H1 (cell line): ENCODE data around the gene CCR1. TPM values are rescaled to one million over a fixed set of nuclear protein-coding genes. Genes with fewer than 3 reads are reported as not detected.

Source experiments
- CTCF ChIA-PET: fragments of 300-600 bp; sonication (Branson Sonifier 250); formaldehyde crosslinking; loops from one replicate; lab custom pipeline; 2021; ENCODE audit not compliant: partially characterized antibody; lab: Charles Lee
- POLR2A ChIA-PET: fragments of 300-600 bp; sonication (Branson Sonifier 250); formaldehyde crosslinking; loops from one replicate; lab custom pipeline; 2021; ENCODE audit warnings: inconsistent platforms; ENCODE audit not compliant: partially characterized antibody; lab: Charles Lee
- DNase-seq, 2 experiments: peaks; one replicate each; pipeline versions ENCODE4 v3.0.0 to v3.0.0-alpha.2; 2010 to 2022; ENCODE audit warnings: low spot score in 2 of 2, low read depth in 1 of 2, mixed read lengths in 1 of 2
- FAIRE-seq: peaks from 2 replicates; lab custom pipeline; 2011; peaks lifted over from hg19 to GRCh38; lab: Jason Lieb, UNC
- H2AFZ ChIP-seq: 2 replicates; pipeline ENCODE4 v1.8.1; 2012; ENCODE audit warnings: low read length, inconsistent platforms
- H2AK5ac ChIP-seq: 2 replicates; pipeline ENCODE4 v1.6.1; 2013; ENCODE audit warnings: low read depth, low read length
- H2BK120ac ChIP-seq: replicated peaks from 2 replicates; pipeline ENCODE3; 2013; ENCODE audit warnings: low read depth, low read length, inconsistent platforms
- H2BK12ac ChIP-seq: 2 replicates; pipeline ENCODE4 v1.6.1; 2013; ENCODE audit warnings: low read depth, low read length
- H2BK15ac ChIP-seq: 2 replicates; pipeline ENCODE4 v1.6.1; 2013; ENCODE audit warnings: low read length
- H2BK20ac ChIP-seq: 2 replicates; pipeline ENCODE4 v1.6.1; 2013; ENCODE audit warnings: low read length
- H2BK5ac ChIP-seq: 2 replicates; pipeline ENCODE4 v1.6.1; 2013; ENCODE audit warnings: low read depth, low read length
- H3K14ac ChIP-seq: 2 replicates; pipeline ENCODE4 v1.6.1; 2013; ENCODE audit warnings: inconsistent platforms; ENCODE audit not compliant: insufficient read length
- H3K18ac ChIP-seq: 2 replicates; pipeline ENCODE4 v1.6.1; 2013; ENCODE audit warnings: low read length; ENCODE audit errors: extremely low read depth
- H3K23ac ChIP-seq: 2 replicates; pipeline ENCODE4 v1.6.1; 2013; ENCODE audit warnings: inconsistent platforms; ENCODE audit not compliant: insufficient read length
- H3K23me2 ChIP-seq: 2 replicates; pipeline ENCODE4 v1.6.1; 2013; ENCODE audit warnings: low read depth, low read length
- H3K27ac ChIP-seq: 2 replicates; pipeline ENCODE4 v1.6.1; 2011; ENCODE audit warnings: low read depth, low read length, inconsistent platforms
- H3K27me3 ChIP-seq, 4 experiments: replicated peaks in 1 of 4; 1 replicate in 1 of 4; 2 replicates in 3 of 4; pipeline versions ENCODE4 v1.6.1 to v1.8.1; 2011 to 2013; ENCODE audit warnings: low read length in 3 of 4, mild to moderate bottlenecking in 3 of 4, inconsistent platforms in 2 of 4, mixed read lengths in 2 of 4, moderate library complexity in 1 of 4; ENCODE audit not compliant: control insufficient read depth in 3 of 4, insufficient read depth in 3 of 4; ENCODE audit errors: extremely low read depth in 1 of 4
- H3K36me3 ChIP-seq, 4 experiments: 2 replicates each; pipeline versions ENCODE4 v1.6.1 to v1.8.1; 2011 to 2013; ENCODE audit warnings: mild to moderate bottlenecking in 4 of 4, low read length in 3 of 4, moderate library complexity in 2 of 4, control low read depth in 1 of 4, inconsistent platforms in 1 of 4; ENCODE audit not compliant: insufficient read depth in 4 of 4, control insufficient read depth in 2 of 4
- H3K4ac ChIP-seq: replicated peaks from 2 replicates; pipeline ENCODE3; 2013; ENCODE audit warnings: low read length, low read depth, mixed read lengths, inconsistent platforms; ENCODE audit not compliant: insufficient read length
- H3K4me1 ChIP-seq, 4 experiments: replicated peaks in 1 of 4; 1 replicate in 1 of 4; 2 replicates in 3 of 4; pipeline versions ENCODE4 v1.6.1 to v1.8.1; 2011 to 2013; ENCODE audit warnings: low read length in 3 of 4, inconsistent platforms in 2 of 4, mixed read lengths in 1 of 4; ENCODE audit not compliant: insufficient read depth in 4 of 4, control insufficient read depth in 3 of 4
- H3K4me2 ChIP-seq, 2 experiments: 2 replicates each; pipeline versions ENCODE4 v1.6.1 to v1.8.1; 2011 to 2013; ENCODE audit warnings: low read depth in 2 of 2, low read length in 2 of 2, control low read depth in 1 of 2, inconsistent platforms in 1 of 2, mild to moderate bottlenecking in 1 of 2; ENCODE audit not compliant: insufficient read depth in 1 of 2
- H3K4me3 ChIP-seq, 4 experiments: fragments of 200-600, 300-600 bp in 1 of 4; sonication (generic), shearing (Covaris generic), sonication (Bioruptor Twin) in 1 of 4; 2 replicates each; pipeline versions ENCODE4 v1.5.1 to v1.8.1; 2011 to 2016; ENCODE audit warnings: low read length in 4 of 4, low read depth in 3 of 4, control low read depth in 2 of 4, inconsistent platforms in 2 of 4, mild to moderate bottlenecking in 2 of 4, mixed read lengths in 1 of 4, moderate library complexity in 1 of 4; ENCODE audit not compliant: insufficient read depth in 2 of 4; ENCODE audit errors: extremely low read depth in 1 of 4
- H3K56ac ChIP-seq: replicated peaks from 2 replicates; pipeline ENCODE3; 2013; ENCODE audit warnings: low read depth, mild to moderate bottlenecking, mixed read lengths, low read length, inconsistent platforms; ENCODE audit not compliant: insufficient read length
- H3K79me1 ChIP-seq: 2 replicates; pipeline ENCODE4 v1.6.1; 2013; ENCODE audit warnings: low read depth, low read length, control low read depth
- H3K79me2 ChIP-seq, 2 experiments: 2 replicates each; pipeline versions ENCODE4 v1.6.1 to v1.8.1; 2012 to 2013; ENCODE audit warnings: low read length in 2 of 2, mild to moderate bottlenecking in 2 of 2, inconsistent platforms in 1 of 2; ENCODE audit not compliant: insufficient read depth in 2 of 2, control insufficient read depth in 1 of 2
- H3K9ac ChIP-seq, 4 experiments: replicated peaks in 1 of 4; 1 replicate in 1 of 4; 2 replicates in 3 of 4; pipeline versions ENCODE4 v1.6.1 to v1.8.1; 2011 to 2013; ENCODE audit warnings: low read depth in 3 of 4, low read length in 3 of 4, control low read depth in 2 of 4, mild to moderate bottlenecking in 2 of 4, moderate library complexity in 2 of 4, inconsistent platforms in 1 of 4; ENCODE audit errors: extremely low read depth in 1 of 4
- H3K9me3 ChIP-seq, 2 experiments: 2 replicates each; pipeline versions ENCODE4 v1.6.1 to v1.8.1; 2012 to 2013; ENCODE audit warnings: mild to moderate bottlenecking in 2 of 2, moderate library complexity in 2 of 2, control low read depth in 1 of 2, inconsistent platforms in 1 of 2, low read depth in 1 of 2, low read length in 1 of 2, mixed read lengths in 1 of 2; ENCODE audit not compliant: insufficient read depth in 2 of 2
- H4K20me1 ChIP-seq, 2 experiments: replicated peaks in 1 of 2; 2 replicates each; pipeline versions ENCODE3 to v1.8.1; 2011 to 2013; ENCODE audit warnings: inconsistent platforms in 2 of 2, low read length in 2 of 2, mild to moderate bottlenecking in 1 of 2; ENCODE audit not compliant: insufficient read depth in 2 of 2, control insufficient read depth in 1 of 2
- H4K5ac ChIP-seq: 2 replicates; pipeline ENCODE4 v1.6.1; 2013; ENCODE audit warnings: low read length, low read depth, mixed read lengths, inconsistent platforms; ENCODE audit not compliant: insufficient read length
- H4K8ac ChIP-seq: 2 replicates; pipeline ENCODE4 v1.8.0; 2013; ENCODE audit warnings: mild to moderate bottlenecking, moderate library complexity, low read length, inconsistent platforms; ENCODE audit not compliant: insufficient read depth; ENCODE audit errors: extremely low read depth
- H4K91ac ChIP-seq: replicated peaks from 2 replicates; pipeline ENCODE3; 2013; ENCODE audit warnings: low read length, mixed read lengths, inconsistent platforms; ENCODE audit not compliant: insufficient read length
- CBX5 ChIP-seq: fragments of 300-800, 300-1000 bp; sonication (generic); IDR thresholded peaks from 2 replicates; pipeline ENCODE4 v1.7.1; 2016; ENCODE audit warnings: antibody characterized with exemption, low read length, low read depth
- CHD2 ChIP-seq: IDR thresholded peaks from 2 replicates; pipeline ENCODE4 v1.6.1; 2012; ENCODE audit warnings: low read length, improper control_type of control experiment
- CREB1 ChIP-seq: IDR thresholded peaks from 2 replicates; pipeline ENCODE4 v1.6.1; 2012; ENCODE audit warnings: inconsistent platforms
- EGR1 ChIP-seq: IDR thresholded peaks from 2 replicates; pipeline ENCODE4 v1.6.1; 2011; ENCODE audit warnings: low read depth, low read length, borderline replicate concordance
- JUN ChIP-seq: IDR thresholded peaks from 2 replicates; pipeline ENCODE4 v1.6.1; 2011; ENCODE audit warnings: low read depth, mild to moderate bottlenecking, improper control_type of control experiment, low read length
- JUND ChIP-seq: IDR thresholded peaks from 2 replicates; pipeline ENCODE4 v1.6.1; 2011; ENCODE audit warnings: mild to moderate bottlenecking, improper control_type of control experiment, low read length
- NRF1 ChIP-seq: IDR thresholded peaks from 2 replicates; pipeline ENCODE4 v1.6.1; 2011; ENCODE audit warnings: mild to moderate bottlenecking, low read depth, low read length, improper control_type of control experiment
- RBBP5 ChIP-seq: IDR thresholded peaks from 2 replicates; pipeline ENCODE4 v1.7.1; 2012; ENCODE audit warnings: low read depth, mild to moderate bottlenecking, inconsistent platforms, low read length, moderate library complexity, borderline replicate concordance
- SIRT6 ChIP-seq: IDR thresholded peaks from one replicate; pipeline ENCODE4 v1.7.1; 2012; ENCODE audit warnings: low read length, inconsistent platforms
- SRF ChIP-seq: IDR thresholded peaks from 2 replicates; pipeline ENCODE4 v1.6.1; 2011; ENCODE audit warnings: mild to moderate bottlenecking, low read depth, low read length, moderate library complexity
- SUZ12 ChIP-seq: fragments of 200-600 bp; sonication (generic); IDR thresholded peaks from 2 replicates; pipeline ENCODE4 v1.6.1; 2012; ENCODE audit warnings: mild to moderate bottlenecking, inconsistent platforms, low read length, moderate library complexity, mixed read lengths
- TAF1 ChIP-seq: IDR thresholded peaks from 2 replicates; pipeline ENCODE4 v1.6.1; 2011; ENCODE audit warnings: mild to moderate bottlenecking, low read depth, low read length
- WGBS, 2 experiments: shearing (Covaris generic) in 1 of 2; methylation state at CpG; one replicate each; pipeline versions ENCODE4 v1.1.6 to v1.1.7; 2013 to 2015; ENCODE audit warnings: low lambda C conversion rate in 2 of 2, mixed read lengths in 2 of 2, inconsistent platforms in 1 of 2, low coverage in 1 of 2, missing lambda C conversion rate in 1 of 2; ENCODE audit not compliant: insufficient replicate concordance in 2 of 2, insufficient coverage in 1 of 2, insufficient read length in 1 of 2; ENCODE audit errors: extremely low coverage in 1 of 2, missing lambda C conversion rate in 1 of 2; 5-methylcytosine and 5-hydroxymethylcytosine counted together
- polyA plus RNA-seq, 7 experiments: library from polyadenylated mRNA; depleted of rRNA in 3 of 7; stranded (reverse) in 5 of 7; unstranded in 2 of 7; fragments of >200 nt in 5 of 7; fragments of 200-250 nt in 2 of 7; gene quantifications; 1 replicate in 5 of 7; 2 replicates in 1 of 7; 4 replicates in 1 of 7; pipeline versions ENCODE4 v1.2.1 to v1.2.3, GENCODE V29; 2011 to 2013; ENCODE audit warnings: missing spikeins in 2 of 7, mixed read lengths in 2 of 7
- total RNA-seq: library from RNA; stranded (reverse); fragmentation: NEBNext Ultra II Directional; extraction: Animal tissue kit (Norgen Biotek cat#: 25700); gene quantifications from 2 replicates; pipeline ENCODE4 v1.2.1, GENCODE V29; 2021

CCR1 gene
- total and polyA plus RNA-seq, 2 of the 8 experiments (the other 6 are each of a cell fraction or from before 2014, with no cell fraction given) = not detected

GRCh38 chr3:46231323-46231722 lies 23.2 kb upstream of the CCR1 start:
- no peaks in the 10 kb centered on the region for H3K79me2 ChIP-seq
- H2AK5ac ChIP-seq = no peak overlapping the region
- no peak overlapping the region for H4K91ac ChIP-seq
- H3K9ac ChIP-seq = no peak overlapping the region
- no peak overlapping the region for H3K23ac ChIP-seq
- no peak overlapping the region for H4K8ac ChIP-seq
- no peaks in the 10 kb centered on the region for H3K9me3 ChIP-seq
- ChIA-PET CTCF (interaction anchor here (1.0 to 1.6 kb wide), 3 partner anchors 16 to 68 kb away, joined by 3 to 4 read pairs (median 4); no protein-coding TSS in a partner anchor), POLR2A (no interaction called here)
- no peak overlapping the region for H2AFZ ChIP-seq
- H3K27me3 ChIP-seq = no peaks in the 10 kb centered on the region
- no peak overlapping the region for H3K4me2 ChIP-seq
- no peaks in the 10 kb centered on the region for H3K36me3 ChIP-seq
- no peak overlapping the region for H4K5ac ChIP-seq
- no peak for DNase-seq
- no peak overlapping the region for H2BK12ac ChIP-seq
- H3K4me3 ChIP-seq = no peak overlapping the region
- H2BK20ac ChIP-seq = no peak overlapping the region
- no peak overlapping the region for H3K14ac ChIP-seq
- no peaks in the 10 kb centered on the region for H3K79me1 ChIP-seq
- H2BK15ac ChIP-seq = no peak overlapping the region
- H2BK5ac ChIP-seq = no peak overlapping the region
- H3K56ac ChIP-seq = no peak overlapping the region
- no peak for FAIRE-seq
- H4K20me1 ChIP-seq = no peaks in the 10 kb centered on the region
- no peak overlapping the region for H2BK120ac ChIP-seq
- H3K4ac ChIP-seq = no peak overlapping the region
- no peaks in the 10 kb centered on the region for H3K23me2 ChIP-seq
- H3K27ac ChIP-seq = no peak overlapping the region
- 82% methylated on average over 5 of the region's 5 CpGs; no CpG with 5 or more reads in 1 of the 2 experiments for WGBS, 2 experiments
- no peak overlapping the region for H3K18ac ChIP-seq
- H3K4me1 ChIP-seq = no peaks in the 10 kb centered on the region
- no peak for TF ChIP-seq RBBP5
- no peak for TF ChIP-seq EGR1
- TF ChIP-seq CREB1 = no peak
- TF ChIP-seq TAF1 = no peak
- TF ChIP-seq JUN = no peak
- no peak for TF ChIP-seq JUND
- no peak for TF ChIP-seq CBX5
- no peak for TF ChIP-seq CHD2
- no peak for TF ChIP-seq NRF1
- TF ChIP-seq SIRT6 = no peak
- TF ChIP-seq SUZ12 = no peak
- no peak for TF ChIP-seq SRF
